ENCODE data around the gene TASP1. TPM values are rescaled to one million over a fixed set of nuclear protein-coding genes. Genes with fewer than 3 reads are reported as not detected.

The TASP1 gene
- total RNA-seq, 1 donor from 2014 or later: 5.5 TPM

DNA sequence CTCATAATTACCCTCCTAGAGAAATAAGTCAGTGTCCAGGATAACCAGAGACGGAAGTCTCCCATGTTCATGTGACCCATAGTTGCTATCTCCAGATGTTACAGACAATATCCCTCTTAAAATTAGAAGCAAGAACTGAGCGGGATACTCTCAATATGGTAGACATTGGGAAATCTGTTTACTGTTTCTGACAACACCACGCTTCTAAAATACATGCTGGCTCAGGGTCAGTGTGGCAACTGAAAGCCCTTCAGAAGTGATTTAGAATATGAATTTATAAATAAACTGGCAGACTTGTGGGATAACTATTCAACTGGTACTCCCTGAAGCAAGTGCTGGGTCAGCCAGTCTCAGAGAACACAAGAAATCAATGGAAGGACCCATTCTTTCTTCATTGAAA, 108.6 kb downstream of the TASP1 start:
- H3K4me1 ChIP-seq: no peaks in the 10 kb centered on the region

DNA sequence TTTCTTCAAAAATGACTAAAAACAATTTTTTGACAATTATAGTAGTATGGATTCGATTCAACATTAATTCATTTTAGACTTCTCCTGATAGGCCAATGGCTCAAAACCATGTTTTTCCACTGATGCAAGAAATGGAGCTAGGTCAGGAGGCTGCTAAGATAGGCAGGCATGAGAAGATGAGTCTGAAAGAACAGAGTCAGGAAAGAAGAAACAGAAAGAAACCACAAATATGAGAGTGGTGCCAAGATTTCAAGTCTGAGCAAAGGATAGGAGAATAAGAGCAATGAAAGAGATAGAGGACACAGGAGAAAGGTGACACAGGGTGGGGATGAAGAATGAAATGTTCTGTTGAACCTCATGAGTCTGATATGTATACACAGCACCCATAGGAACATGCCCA, 112.2 kb downstream of the TASP1 start:
- TF ChIP-seq, protein P1, sequence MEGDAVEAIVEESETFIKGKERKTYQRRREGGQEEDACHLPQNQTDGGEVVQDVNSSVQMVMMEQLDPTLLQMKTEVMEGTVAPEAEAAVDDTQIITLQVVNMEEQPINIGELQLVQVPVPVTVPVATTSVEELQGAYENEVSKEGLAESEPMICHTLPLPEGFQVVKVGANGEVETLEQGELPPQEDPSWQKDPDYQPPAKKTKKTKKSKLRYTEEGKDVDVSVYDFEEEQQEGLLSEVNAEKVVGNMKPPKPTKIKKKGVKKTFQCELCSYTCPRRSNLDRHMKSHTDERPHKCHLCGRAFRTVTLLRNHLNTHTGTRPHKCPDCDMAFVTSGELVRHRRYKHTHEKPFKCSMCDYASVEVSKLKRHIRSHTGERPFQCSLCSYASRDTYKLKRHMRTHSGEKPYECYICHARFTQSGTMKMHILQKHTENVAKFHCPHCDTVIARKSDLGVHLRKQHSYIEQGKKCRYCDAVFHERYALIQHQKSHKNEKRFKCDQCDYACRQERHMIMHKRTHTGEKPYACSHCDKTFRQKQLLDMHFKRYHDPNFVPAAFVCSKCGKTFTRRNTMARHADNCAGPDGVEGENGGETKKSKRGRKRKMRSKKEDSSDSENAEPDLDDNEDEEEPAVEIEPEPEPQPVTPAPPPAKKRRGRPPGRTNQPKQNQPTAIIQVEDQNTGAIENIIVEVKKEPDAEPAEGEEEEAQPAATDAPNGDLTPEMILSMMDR (IDR thresholded peaks at IDR 0.05; ENCODE audit: borderline replicate concordance): no peak

More for the DNA sequence above, 108.6 kb downstream of the TASP1 start:
- no peaks in the 10 kb centered on the region for H3K9me3 ChIP-seq (replicated peaks)
- H3K4me3 ChIP-seq: no peak overlapping the region
- TF ChIP-seq, protein P1 (IDR thresholded peaks at IDR 0.05; ENCODE audit: borderline replicate concordance): no peak
- intact Hi-C loops (cut with micrococcal nuclease): no loop called here
- H3K36me3 ChIP-seq: peaks cover 23% of the 10 kb centered on the region
- no peaks in the 10 kb centered on the region for H3K27me3 ChIP-seq (ENCODE audit: low read depth)
- no peak overlapping the region for H3K27ac ChIP-seq (replicated peaks)
- DNase-seq: no peak

DNA sequence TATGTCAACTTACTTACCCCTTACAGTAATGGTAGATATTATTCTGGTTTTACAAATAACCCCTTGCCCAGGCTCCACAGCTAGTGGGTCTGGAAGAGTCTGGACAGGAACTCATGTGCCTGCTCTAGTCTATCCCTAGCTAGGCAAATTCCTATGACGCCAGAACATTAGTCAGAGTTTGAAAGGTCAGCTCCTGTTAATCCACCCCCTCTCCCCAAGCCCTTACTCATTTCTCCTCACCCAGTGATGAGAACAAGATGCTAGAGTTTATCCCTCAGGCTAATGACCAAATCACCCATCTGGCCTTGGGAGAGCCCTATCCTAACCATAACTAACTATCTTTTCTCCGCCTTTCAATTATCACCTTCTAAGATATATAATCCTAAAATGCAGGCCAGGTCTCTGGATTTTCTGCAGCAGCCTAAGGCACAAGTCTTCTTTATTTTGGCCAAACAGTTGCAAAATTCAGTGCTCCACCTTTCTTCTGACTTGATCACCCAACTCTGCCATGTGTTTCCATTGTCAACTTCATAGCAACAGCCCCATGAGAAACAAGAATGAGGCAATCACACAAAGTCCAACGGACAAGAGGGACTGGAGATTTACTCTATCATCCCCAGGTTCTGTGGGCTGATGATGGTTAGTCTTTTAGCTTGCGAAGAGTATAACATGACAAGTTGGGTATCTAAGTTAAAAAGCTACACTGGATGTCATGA, 113.3 kb downstream of the TASP1 start:
- Histone ChIP-seq H3K27me3 (ENCODE audit: low read depth) (no peaks in the 10 kb centered on the region), H3K4me3 (no peak overlapping the region), H3K4me1 (no peaks in the 10 kb centered on the region), H3K27ac (replicated peaks) (no peak overlapping the region), H3K36me3 (peaks cover 57% of the 10 kb centered on the region), H3K9me3 (replicated peaks) (no peaks in the 10 kb centered on the region)
- no peak for DNase-seq
- intact Hi-C loops (cut with micrococcal nuclease): no loop called here
- TF ChIP-seq, protein P1 (IDR thresholded peaks at IDR 0.05; ENCODE audit: borderline replicate concordance): no peak

More for the DNA sequence above, 112.2 kb downstream of the TASP1 start:
- H3K36me3 ChIP-seq: peaks cover 57% of the 10 kb centered on the region
- no peaks in the 10 kb centered on the region for H3K4me1 ChIP-seq
- intact Hi-C loops (cut with micrococcal nuclease): no loop called here
- H3K27me3 ChIP-seq (ENCODE audit: low read depth): no peaks in the 10 kb centered on the region
- H3K27ac ChIP-seq (replicated peaks): no peak overlapping the region
- H3K9me3 ChIP-seq (replicated peaks): no peaks in the 10 kb centered on the region
- H3K4me3 ChIP-seq: no peak overlapping the region
- no peak for DNase-seq

DNA sequence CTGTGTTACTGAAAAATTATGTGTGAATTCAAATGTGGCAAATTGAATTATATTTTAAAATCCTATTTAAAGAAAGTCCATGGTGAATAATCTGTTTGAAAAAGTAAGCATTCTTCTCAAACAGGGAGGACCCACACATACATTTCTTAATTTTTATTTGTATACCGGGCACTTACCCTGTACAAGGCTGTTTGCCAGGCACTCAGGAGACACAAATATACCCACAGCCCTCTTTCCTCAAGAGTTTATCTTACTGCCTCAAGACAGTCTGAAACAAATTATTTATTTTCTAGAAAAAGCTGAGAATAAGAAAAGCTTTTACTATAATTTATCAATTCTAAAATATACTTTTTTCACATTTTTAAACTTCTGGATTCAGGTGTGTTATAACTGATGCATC, 114.4 kb downstream of the TASP1 start:
- intact Hi-C loops (cut with micrococcal nuclease): no loop called here
- TF ChIP-seq, protein P1 (IDR thresholded peaks at IDR 0.05; ENCODE audit: borderline replicate concordance): no peak
- Histone ChIP-seq H3K27ac (replicated peaks) (no peak overlapping the region), H3K4me1 (no peaks in the 10 kb centered on the region), H3K36me3 (peaks cover 57% of the 10 kb centered on the region), H3K4me3 (no peak overlapping the region), H3K27me3 (ENCODE audit: low read depth) (no peaks in the 10 kb centered on the region), H3K9me3 (replicated peaks) (no peaks in the 10 kb centered on the region)
- DNase-seq: no peak

DNA sequence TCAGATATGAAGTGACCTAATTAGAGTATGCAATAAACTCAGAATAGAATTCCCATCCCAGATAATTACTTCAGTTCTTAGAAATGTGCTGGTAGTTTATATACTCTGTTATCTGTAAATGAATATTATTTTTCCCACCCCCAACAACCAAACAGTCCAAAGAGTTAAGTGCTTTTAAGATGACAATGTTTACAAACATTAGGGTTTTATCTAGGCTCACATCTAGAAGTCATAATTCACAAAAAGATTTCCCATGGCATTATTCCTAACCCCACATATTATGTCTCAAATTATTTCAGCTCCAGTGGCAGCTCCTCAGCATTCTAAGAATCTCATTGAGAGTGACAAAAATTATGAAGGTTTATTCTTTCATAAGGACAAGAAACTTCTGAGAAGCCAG, 120.9 kb downstream of the TASP1 start:
- TF ChIP-seq, protein P1 (IDR thresholded peaks at IDR 0.05; ENCODE audit: borderline replicate concordance): no peak
- intact Hi-C loops (cut with micrococcal nuclease): no loop called here
- Histone ChIP-seq H3K9me3 (replicated peaks) (peaks cover 3% of the 10 kb centered on the region), H3K4me1 (no peaks in the 10 kb centered on the region), H3K27ac (replicated peaks) (no peak overlapping the region), H3K27me3 (ENCODE audit: low read depth) (no peaks in the 10 kb centered on the region), H3K36me3 (peaks cover 33% of the 10 kb centered on the region), H3K4me3 (no peak overlapping the region)
- no peak for DNase-seq
